ENCODE results near the gene CD200.

Gene CD200

GRCh38 chr3:112354642-112355306 lies 21.8 kb downstream of the CD200 start:
- Mint-ChIP-seq H3K36me3 (ENCODE audit: low read depth) (peaks cover 71% of the 10 kb centered on the region), H3K27ac (no peak overlapping the region), H3K9me3 (no peaks in the 10 kb centered on the region), H3K4me1 (peaks cover 24% of the 10 kb centered on the region), H3K27me3 (ENCODE audit: low read depth) (no peaks in the 10 kb centered on the region), H3K4me3 (no peak overlapping the region)
- TF ChIP-seq, protein P1, sequence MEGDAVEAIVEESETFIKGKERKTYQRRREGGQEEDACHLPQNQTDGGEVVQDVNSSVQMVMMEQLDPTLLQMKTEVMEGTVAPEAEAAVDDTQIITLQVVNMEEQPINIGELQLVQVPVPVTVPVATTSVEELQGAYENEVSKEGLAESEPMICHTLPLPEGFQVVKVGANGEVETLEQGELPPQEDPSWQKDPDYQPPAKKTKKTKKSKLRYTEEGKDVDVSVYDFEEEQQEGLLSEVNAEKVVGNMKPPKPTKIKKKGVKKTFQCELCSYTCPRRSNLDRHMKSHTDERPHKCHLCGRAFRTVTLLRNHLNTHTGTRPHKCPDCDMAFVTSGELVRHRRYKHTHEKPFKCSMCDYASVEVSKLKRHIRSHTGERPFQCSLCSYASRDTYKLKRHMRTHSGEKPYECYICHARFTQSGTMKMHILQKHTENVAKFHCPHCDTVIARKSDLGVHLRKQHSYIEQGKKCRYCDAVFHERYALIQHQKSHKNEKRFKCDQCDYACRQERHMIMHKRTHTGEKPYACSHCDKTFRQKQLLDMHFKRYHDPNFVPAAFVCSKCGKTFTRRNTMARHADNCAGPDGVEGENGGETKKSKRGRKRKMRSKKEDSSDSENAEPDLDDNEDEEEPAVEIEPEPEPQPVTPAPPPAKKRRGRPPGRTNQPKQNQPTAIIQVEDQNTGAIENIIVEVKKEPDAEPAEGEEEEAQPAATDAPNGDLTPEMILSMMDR (IDR thresholded peaks at IDR 0.05; ENCODE audit: unreplicated experiment in 3 of 3), result no peak

DNA sequence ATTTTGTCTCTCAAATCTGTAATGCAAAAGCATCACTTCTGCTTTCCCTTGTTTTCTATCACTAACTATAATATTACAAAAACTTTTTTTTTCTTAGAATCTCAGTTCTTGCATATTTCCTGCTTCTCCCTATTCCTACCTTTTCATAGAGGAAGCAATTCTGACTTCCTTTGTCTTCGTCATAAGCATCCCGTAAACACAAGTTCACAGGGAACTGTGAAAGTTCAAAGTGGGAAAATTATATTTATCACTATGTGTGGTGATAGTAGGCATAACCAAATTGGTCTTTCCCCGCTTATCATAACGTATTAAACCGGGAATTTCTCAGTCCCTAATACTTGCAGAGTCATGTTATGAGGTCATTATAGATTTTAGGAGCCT lies 22.3 kb downstream of the CD200 start:
- H3K36me3 Mint-ChIP-seq (ENCODE audit: low read depth), result peaks cover 67% of the 10 kb centered on the region
- H3K4me3 Mint-ChIP-seq, result no peak overlapping the region
- TF ChIP-seq, protein P1 (IDR thresholded peaks at IDR 0.05; ENCODE audit: unreplicated experiment in 3 of 3), result no peak

DNA sequence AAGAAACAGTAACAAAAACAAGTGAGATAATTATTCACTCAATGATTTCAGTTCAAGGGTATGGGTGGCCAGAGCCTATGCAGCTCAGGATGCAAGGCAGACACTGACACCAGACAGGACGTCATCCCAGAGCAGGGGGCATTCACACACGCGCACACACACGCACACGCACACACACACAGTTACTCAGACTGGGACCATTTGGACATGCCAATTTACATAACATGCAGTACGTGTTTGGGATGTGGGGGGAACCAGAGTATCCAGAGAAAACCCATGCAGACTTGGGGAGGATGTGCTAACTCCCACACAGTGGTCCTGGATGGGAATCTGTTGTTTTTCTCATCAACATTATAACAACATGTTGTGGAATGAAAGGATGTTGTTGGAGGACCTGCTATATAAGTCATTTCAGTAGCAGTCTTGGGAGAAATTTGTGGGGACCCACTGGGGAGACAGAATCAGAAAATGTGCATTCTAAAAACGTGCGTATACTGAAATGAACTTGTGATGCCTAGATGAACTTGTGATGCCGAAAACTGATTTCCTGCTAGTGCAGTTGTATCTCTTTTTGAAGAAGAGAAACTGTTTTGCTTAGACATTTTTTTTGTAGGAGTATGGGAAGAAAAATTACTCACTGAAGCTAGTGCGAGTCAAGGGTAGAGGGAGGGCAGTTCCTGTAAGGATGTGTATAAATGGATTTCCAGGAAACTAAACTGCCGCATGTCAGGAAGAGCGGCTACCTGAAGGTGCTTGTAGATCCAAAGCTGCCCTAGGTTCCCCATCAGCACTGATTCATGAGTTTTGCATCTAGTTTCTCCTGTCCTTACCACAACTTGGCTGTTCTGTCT lies 25.2 kb downstream of the CD200 start:
- TF ChIP-seq, protein P1 (IDR thresholded peaks at IDR 0.05; ENCODE audit: unreplicated experiment in 3 of 3), result no peak
- Mint-ChIP-seq H3K4me1 (peaks cover 3% of the 10 kb centered on the region), H3K9me3 (no peaks in the 10 kb centered on the region), H3K4me3 (no peak overlapping the region), H3K27me3 (ENCODE audit: low read depth) (no peaks in the 10 kb centered on the region), H3K36me3 (ENCODE audit: low read depth) (peaks cover 70% of the 10 kb centered on the region), H3K27ac (peak overlapping the region; percentile 3 to 21 (median 7))

More for the DNA sequence above, 22.3 kb downstream of the CD200 start:
- no peaks in the 10 kb centered on the region for H3K9me3 Mint-ChIP-seq
- H3K27me3 Mint-ChIP-seq (ENCODE audit: low read depth), result no peaks in the 10 kb centered on the region
- H3K4me1 Mint-ChIP-seq, result peaks cover 20% of the 10 kb centered on the region
- H3K27ac Mint-ChIP-seq, result no peak overlapping the region

DNA sequence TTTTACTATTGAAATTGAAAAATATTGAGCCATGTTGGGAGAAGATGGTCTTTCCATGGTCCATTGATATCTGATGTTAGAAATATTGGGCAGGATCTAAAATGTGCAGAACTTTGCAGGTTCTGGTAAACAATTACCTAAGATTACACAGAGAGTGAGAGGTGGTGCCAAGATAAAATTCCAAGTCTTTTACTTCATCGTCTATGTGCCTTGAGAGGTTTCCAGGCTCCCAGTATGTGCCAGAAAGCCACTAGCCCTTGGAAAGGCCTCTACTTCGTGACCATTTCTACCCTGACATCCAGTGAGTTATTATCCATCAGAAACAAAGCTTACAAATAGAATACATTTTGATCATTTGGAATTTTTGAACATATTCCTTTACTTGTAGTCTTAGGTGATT lies 27.6 kb downstream of the CD200 start:
- TF ChIP-seq, protein P1 (IDR thresholded peaks at IDR 0.05; ENCODE audit: unreplicated experiment in 3 of 3), result no peak

GRCh38 chr3:112362221-112362620 lies 29.3 kb downstream of the CD200 start:
- Mint-ChIP-seq H3K27me3 (ENCODE audit: low read depth) (no peaks in the 10 kb centered on the region), H3K9me3 (no peaks in the 10 kb centered on the region), H3K36me3 (ENCODE audit: low read depth) (peaks cover 58% of the 10 kb centered on the region), H3K4me1 (peaks cover 10% of the 10 kb centered on the region), H3K4me3 (no peak overlapping the region), H3K27ac (peak overlapping the region in 2 of 3 experiments; percentile 70 to 82)
- TF ChIP-seq, protein P1 (IDR thresholded peaks at IDR 0.05; ENCODE audit: unreplicated experiment in 3 of 3), result no peak

More for the DNA sequence above, 27.6 kb downstream of the CD200 start:
- no peaks in the 10 kb centered on the region for H3K9me3 Mint-ChIP-seq
- no peak overlapping the region for H3K4me3 Mint-ChIP-seq
- H3K27me3 Mint-ChIP-seq (ENCODE audit: low read depth), result no peaks in the 10 kb centered on the region
- H3K27ac Mint-ChIP-seq, result peak overlapping the region in 2 of 3 experiments; percentile 29 to 33
- H3K4me1 Mint-ChIP-seq, result peaks cover 8% of the 10 kb centered on the region
- peaks cover 60% of the 10 kb centered on the region for H3K36me3 Mint-ChIP-seq (ENCODE audit: low read depth)

Data from nephron (organoid).